Endothelial cell of umbilical vein (primary cell): ENCODE results near the gene CHGA. TPM values are rescaled to one million over a fixed set of nuclear protein-coding genes. Genes with fewer than 3 reads are reported as not detected.

Experiments used
- BruUV-seq: library from RNA; stranded (reverse); fragments of 400-500 nt; replicated peaks from 2 replicates; lab custom pipeline; 2021; lab: Mats Ljungman, UMichigan
- CTCF ChIA-PET: fragments of 300-600, 350-600 bp; sonication (Branson Sonifier 250); formaldehyde crosslinking; loops from one replicate; lab custom pipeline; 2021; ENCODE audit warnings: antibody characterized with exemption, inconsistent platforms; lab: Charles Lee
- POLR2A ChIA-PET: fragments of 300-600, 350-600 bp; sonication (Branson Sonifier 250); formaldehyde crosslinking; loops from one replicate; lab custom pipeline; 2021; ENCODE audit warnings: antibody characterized with exemption, inconsistent platforms; lab: Charles Lee
- DNase-seq: peaks from one replicate; pipeline ENCODE4 v3.0.0-alpha.2; 2011; ENCODE audit warnings: low read depth, low spot score
- FAIRE-seq: peaks from 2 replicates; lab custom pipeline; 2011; peaks lifted over from hg19 to GRCh38; lab: Jason Lieb, UNC
- H2AFZ ChIP-seq: 2 replicates; pipeline ENCODE4 v1.6.0; 2012; ENCODE audit warnings: low read depth, low read length, control low read depth, inconsistent platforms
- H3K27ac ChIP-seq: 2 replicates; pipeline ENCODE4 v1.5.1; 2011; ENCODE audit warnings: low read depth, mild to moderate bottlenecking, control low read depth, low read length, moderate library complexity; ENCODE audit not compliant: insufficient read depth
- H3K27me3 ChIP-seq, 2 experiments: 2 replicates each; pipeline versions ENCODE4 v1.6.0 to v1.6.1; 2011; ENCODE audit warnings: low read length in 2 of 2, mixed read lengths in 1 of 2; ENCODE audit not compliant: control insufficient read depth in 2 of 2, insufficient read depth in 2 of 2
- H3K36me3 ChIP-seq, 2 experiments: 2 replicates in 1 of 2; 3 replicates in 1 of 2; pipeline ENCODE4 v1.5.1; 2011; ENCODE audit warnings: low read length in 2 of 2, mild to moderate bottlenecking in 1 of 2, moderate library complexity in 1 of 2; ENCODE audit not compliant: control insufficient read depth in 2 of 2, insufficient read depth in 2 of 2; ENCODE audit errors: extremely low read depth in 1 of 2
- H3K4me1 ChIP-seq: 3 replicates; pipeline ENCODE4 v1.5.1; 2011; ENCODE audit warnings: mild to moderate bottlenecking, low read length; ENCODE audit not compliant: control insufficient read depth, insufficient read depth; ENCODE audit errors: extremely low read depth
- H3K4me2 ChIP-seq: 2 replicates; pipeline ENCODE4 v1.6.1; 2011; ENCODE audit warnings: low read length, control low read depth, mixed read lengths; ENCODE audit not compliant: insufficient read depth
- H3K4me3 ChIP-seq, 3 experiments: fragments of 200-600 bp in 1 of 3; sonication (generic), shearing (Covaris generic) in 1 of 3; replicated peaks in 1 of 3; 2 replicates each; pipeline ENCODE4 v1.5.1; 2011 to 2016; ENCODE audit warnings: control low read depth in 3 of 3, low read length in 3 of 3, mild to moderate bottlenecking in 2 of 3, inconsistent platforms in 1 of 3, low read depth in 1 of 3, moderate library complexity in 1 of 3; ENCODE audit not compliant: insufficient read depth in 1 of 3
- H3K79me2 ChIP-seq: 2 replicates; pipeline ENCODE4 v1.6.0; 2012; ENCODE audit warnings: low read length, inconsistent platforms; ENCODE audit not compliant: control insufficient read depth, insufficient read depth
- H3K9ac ChIP-seq: replicated peaks from 2 replicates; pipeline ENCODE3; 2011; ENCODE audit warnings: low read length, control low read depth; ENCODE audit not compliant: insufficient read depth; ENCODE audit errors: extremely low read depth
- H3K9me1 ChIP-seq: replicated peaks from 3 replicates; pipeline ENCODE4 v1.6.0; 2011; ENCODE audit warnings: mild to moderate bottlenecking, low read length; ENCODE audit not compliant: control insufficient read depth, insufficient read depth; ENCODE audit errors: extremely low read depth
- H3K9me3 ChIP-seq: replicated peaks from 2 replicates; pipeline ENCODE4 v1.5.1; 2012; ENCODE audit warnings: low read length, inconsistent platforms; ENCODE audit not compliant: control insufficient read depth, insufficient read depth
- H4K20me1 ChIP-seq: replicated peaks from 2 replicates; pipeline ENCODE3; 2011; ENCODE audit warnings: mild to moderate bottlenecking, low read length; ENCODE audit not compliant: control insufficient read depth, insufficient read depth; ENCODE audit errors: extremely low read depth
- CTCF ChIP-seq, 2 donors: IDR thresholded peaks; 1 replicate in 1 of 2; 2 replicates in 1 of 2; pipeline ENCODE4 v1.5.1; 2011; ENCODE audit warnings: low read length in 2 of 2, mild to moderate bottlenecking in 2 of 2, moderate library complexity in 2 of 2, control low read depth in 1 of 2, inconsistent platforms in 1 of 2, low read depth in 1 of 2; ENCODE audit not compliant: insufficient read depth in 1 of 2; ENCODE audit errors: extremely low read depth in 1 of 2
- EZH2 ChIP-seq: IDR thresholded peaks from 2 replicates; pipeline ENCODE4 v1.6.1; 2012; ENCODE audit warnings: borderline replicate concordance, low read depth, mild to moderate bottlenecking, moderate library complexity, low read length, inconsistent platforms; ENCODE audit not compliant: severe bottlenecking
- FOS ChIP-seq: IDR thresholded peaks from 2 replicates; pipeline ENCODE4 v1.6.1; 2011; ENCODE audit warnings: mild to moderate bottlenecking, low read length, moderate library complexity, borderline replicate concordance; ENCODE audit not compliant: insufficient read depth
- GATA2 ChIP-seq: IDR thresholded peaks from 2 replicates; pipeline ENCODE4 v1.7.0; 2011; ENCODE audit warnings: low read depth, mild to moderate bottlenecking, moderate library complexity, mixed read lengths, low read length; ENCODE audit not compliant: insufficient read length, insufficient read depth
- JUN ChIP-seq: IDR thresholded peaks from 2 replicates; pipeline ENCODE4 v1.6.1; 2011; ENCODE audit warnings: borderline replicate concordance, low read depth; ENCODE audit not compliant: insufficient read length, insufficient read depth
- MAX ChIP-seq: IDR thresholded peaks from 2 replicates; pipeline ENCODE4 v1.6.1; 2011; ENCODE audit not compliant: insufficient read depth, insufficient read length
- MYC ChIP-seq: IDR thresholded peaks from one replicate; pipeline ENCODE4 v1.6.1; 2011; ENCODE audit warnings: mild to moderate bottlenecking, low read depth, low read length
- POLR2A ChIP-seq: IDR thresholded peaks from 2 replicates; pipeline ENCODE4 v1.6.1; 2012; ENCODE audit warnings: low read depth, mild to moderate bottlenecking, control low read depth, low read length
- POLR2AphosphoS5 ChIP-seq: IDR thresholded peaks from 2 replicates; pipeline ENCODE4 v1.6.1; 2012; ENCODE audit warnings: low read depth, mild to moderate bottlenecking, control low read depth, low read length, moderate library complexity; ENCODE audit not compliant: insufficient read depth
- dilution Hi-C: fragments of 300-500 bp; cut with MboI; formaldehyde crosslinking; loops from one replicate; pipeline ENCODE4 v1.15.0; 2019; ENCODE audit warnings: low sequenced_read_pairs; ENCODE audit not compliant: extremely low pct_ligation_motif_present
- intact Hi-C: fragments of 100-400 bp; cut with micrococcal nuclease; formaldehyde crosslinking; loops from one replicate; pipeline ENCODE4 v1.10.0; 2022
- polyA plus RNA-seq, 4 experiments: library from polyadenylated mRNA; depleted of rRNA in 3 of 4; stranded (reverse) in 3 of 4; unstranded in 1 of 4; fragments of >200 nt; gene quantifications; 2 replicates each; pipeline versions ENCODE4 v1.2.1 to v1.2.3, GENCODE V29; 2011 to 2012; ENCODE audit warnings: missing spikeins in 1 of 4
- total RNA-seq: library from RNA; stranded (reverse); gene quantifications from 2 replicates; pipeline ENCODE4 v1.2.3, GENCODE V29; 2021

Gene CHGA
- total and polyA plus RNA-seq, 2 donors (not counting 3 experiments of a cell fraction or from before 2014, with no cell fraction given): not detected

- Histone ChIP-seq H4K20me1 (no peaks in the 10 kb centered on the region), H3K9ac (no peak overlapping the region), H3K27me3 (no peaks in the 10 kb centered on the region), H2AFZ (no peak overlapping the region), H3K4me1 (peaks cover 5% of the 10 kb centered on the region), H3K27ac (no peak overlapping the region), H3K9me3 (no peaks in the 10 kb centered on the region), H3K9me1 (no peaks in the 10 kb centered on the region), H3K4me2 (no peak overlapping the region), H3K79me2 (no peaks in the 10 kb centered on the region), H3K36me3 (no peaks in the 10 kb centered on the region), H3K4me3 (no peak overlapping the region)
- dilution Hi-C loops (no loop called here), intact Hi-C loops (no loop called here)
- TF ChIP-seq CTCF (IDR thresholded peaks at IDR 0.05; ENCODE audit: extremely low read depth in 1 of 2, insufficient read depth in 1 of 2, low read depth in 1 of 2, low read length in 2 of 2): no peak
- no peak for TF ChIP-seq EZH2
- no peak for TF ChIP-seq FOS
- no peak for TF ChIP-seq POLR2A
- TF ChIP-seq POLR2AphosphoS5: no peak
- no peak for TF ChIP-seq JUN
- no peak for TF ChIP-seq GATA2
- TF ChIP-seq MYC: no peak
- no peak for TF ChIP-seq MAX
- ChIA-PET CTCF (interaction anchor here (1.3 to 1.7 kb wide), 2 partner anchors 9 to 196 kb away, joined by 4 to 6 read pairs; no protein-coding TSS in a partner anchor), POLR2A (no interaction called here)
- FAIRE-seq: no peak
- no peak for DNase-seq
- no TSS peak for BruUV-seq
These were observed 20.2 kb downstream of the CHGA start for GRCh38 chr14:92942976-92943710.
